Mucosa of stomach (tissue), 1 donor: ENCODE measurements around the gene RELB.

Experiments used
- H3K27me3 ChIP-seq: one replicate; pipeline ENCODE4 v1.7.0; 2013; ENCODE audit warnings: mild to moderate bottlenecking, low read length; ENCODE audit not compliant: control insufficient read depth, insufficient read depth
- H3K36me3 ChIP-seq: one replicate; pipeline ENCODE4 v1.7.0; 2013; ENCODE audit warnings: low read length; ENCODE audit not compliant: control insufficient read depth, insufficient read depth
- H3K4me1 ChIP-seq: one replicate; pipeline ENCODE4 v1.7.0; 2013; ENCODE audit warnings: mild to moderate bottlenecking, low read length; ENCODE audit not compliant: control insufficient read depth, insufficient read depth
- H3K4me3 ChIP-seq: one replicate; pipeline ENCODE4 v1.7.0; 2013; ENCODE audit warnings: low read length
- H3K9ac ChIP-seq: one replicate; pipeline ENCODE4 v1.7.0; 2013; ENCODE audit warnings: mild to moderate bottlenecking, low read length, moderate library complexity
- H3K9me3 ChIP-seq: one replicate; pipeline ENCODE4 v1.7.0; 2013; ENCODE audit warnings: mild to moderate bottlenecking, low read length, moderate library complexity; ENCODE audit not compliant: control insufficient read depth
- donor health status: Pancreatic carcinoma.

Gene RELB

DNA sequence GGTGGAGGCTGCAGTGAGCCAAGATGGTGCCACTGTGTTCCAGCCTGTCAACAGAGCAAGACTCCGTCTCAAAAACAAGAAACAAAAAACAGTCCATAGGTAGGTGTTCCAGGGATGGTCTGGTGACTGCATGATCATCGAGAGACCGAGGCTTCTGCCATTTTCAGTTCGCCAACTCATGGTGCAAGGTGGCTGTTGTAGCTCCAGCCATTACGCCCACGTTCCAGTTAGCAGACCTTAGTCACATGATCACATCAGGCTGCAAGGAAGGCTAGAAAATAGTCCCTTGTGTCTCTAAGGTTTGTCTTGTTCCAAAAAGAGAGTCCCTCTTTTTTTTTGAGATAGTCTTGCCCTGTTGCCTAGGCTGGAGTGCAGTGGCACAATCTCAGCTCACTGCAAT lies 34.5 kb downstream of the RELB start:
- no peak overlapping the region for H3K9ac ChIP-seq
- H3K36me3 ChIP-seq, result peaks cover 12% of the 10 kb centered on the region
- no peaks in the 10 kb centered on the region for H3K27me3 ChIP-seq

DNA sequence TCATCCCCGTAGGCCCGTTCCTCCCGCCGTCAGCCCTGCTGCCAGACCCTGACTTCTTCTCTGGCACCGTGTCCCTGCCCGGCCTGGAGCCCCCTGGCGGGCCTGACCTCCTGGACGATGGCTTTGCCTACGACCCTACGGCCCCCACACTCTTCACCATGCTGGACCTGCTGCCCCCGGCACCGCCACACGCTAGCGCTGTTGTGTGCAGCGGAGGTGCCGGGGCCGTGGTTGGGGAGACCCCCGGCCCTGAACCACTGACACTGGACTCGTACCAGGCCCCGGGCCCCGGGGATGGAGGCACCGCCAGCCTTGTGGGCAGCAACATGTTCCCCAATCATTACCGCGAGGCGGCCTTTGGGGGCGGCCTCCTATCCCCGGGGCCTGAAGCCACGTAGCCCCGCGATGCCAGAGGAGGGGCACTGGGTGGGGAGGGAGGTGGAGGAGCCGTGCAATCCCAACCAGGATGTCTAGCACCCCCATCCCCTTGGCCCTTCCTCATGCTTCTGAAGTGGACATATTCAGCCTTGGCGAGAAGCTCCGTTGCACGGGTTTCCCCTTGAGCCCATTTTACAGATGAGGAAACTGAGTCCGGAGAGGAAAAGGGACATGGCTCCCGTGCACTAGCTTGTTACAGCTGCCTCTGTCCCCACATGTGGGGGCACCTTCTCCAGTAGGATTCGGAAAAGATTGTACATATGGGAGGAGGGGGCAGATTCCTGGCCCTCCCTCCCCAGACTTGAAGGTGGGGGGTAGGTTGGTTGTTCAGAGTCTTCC lies 36.3 kb downstream of the RELB start:
- peaks cover 12% of the 10 kb centered on the region for H3K36me3 ChIP-seq
- no peaks in the 10 kb centered on the region for H3K9me3 ChIP-seq
- no peak overlapping the region for H3K4me3 ChIP-seq
- no peaks in the 10 kb centered on the region for H3K27me3 ChIP-seq
- H3K4me1 ChIP-seq, result peaks cover 25% of the 10 kb centered on the region
- no peak overlapping the region for H3K9ac ChIP-seq

More for the DNA sequence above, 34.5 kb downstream of the RELB start:
- Histone ChIP-seq H3K9me3 (no peaks in the 10 kb centered on the region), H3K4me1 (peaks cover 14% of the 10 kb centered on the region), H3K4me3 (no peak overlapping the region)

DNA sequence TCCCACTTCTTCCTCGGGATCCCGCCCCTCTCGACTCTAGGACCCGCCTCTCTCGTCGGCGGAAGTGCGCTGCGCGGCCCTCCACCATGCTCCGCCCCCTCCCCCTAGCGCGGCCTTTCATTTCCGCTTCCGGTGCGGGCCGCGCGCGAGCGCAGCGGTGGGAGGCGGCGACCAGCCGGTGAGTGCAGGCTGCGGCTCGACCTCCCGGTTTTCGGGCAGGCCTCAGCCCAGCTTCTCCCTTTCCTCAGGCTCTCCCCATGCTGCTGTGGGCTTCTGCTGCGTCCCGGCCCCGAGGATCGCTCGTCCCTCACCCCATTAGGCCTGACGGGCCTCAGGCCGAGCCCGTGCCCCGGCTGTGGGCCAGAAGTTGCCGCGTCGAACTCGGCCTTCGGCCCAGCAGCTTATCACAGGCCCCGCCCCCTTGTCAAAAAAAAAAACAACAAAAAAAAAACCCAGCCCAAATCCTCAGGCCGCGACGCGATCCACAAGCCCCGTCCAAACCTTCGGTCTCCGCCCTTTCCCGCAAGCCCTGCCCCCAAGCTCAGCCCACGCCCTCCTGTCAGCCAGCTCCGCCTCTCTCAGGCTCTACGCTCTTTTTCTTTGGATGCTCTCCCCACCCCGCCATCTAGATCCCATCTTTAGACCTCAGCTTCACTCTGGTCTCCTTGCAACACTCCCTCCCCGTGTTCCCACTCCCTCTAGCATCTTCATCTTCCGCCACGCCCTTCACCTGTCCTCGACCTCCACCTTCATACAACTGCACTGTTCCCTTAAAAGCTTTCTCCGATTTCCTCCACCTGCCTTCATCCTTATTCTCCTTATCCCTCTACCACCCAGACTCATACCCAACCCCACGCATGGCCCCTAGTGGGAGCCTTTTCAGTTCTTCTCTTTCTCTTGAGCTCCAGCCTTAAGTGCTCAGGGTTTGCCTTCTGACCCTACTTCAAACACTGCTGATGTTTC lies 37.9 kb downstream of the RELB start, which contains the start of gene CLASRP:
CLASRP (plus strand) TSS at position 115 of the 963 bp plus-strand sequence. CDS start 1,168 bp downstream, outside the sequence.
- Histone ChIP-seq H3K9ac (peak within 1 kb of the TSS; percentile 97), H3K4me1 (peaks cover 34% of the 10 kb centered on the region), H3K4me3 (peak within 1 kb of the TSS; percentile 74), H3K36me3 (peaks cover 8% of the 10 kb centered on the region), H3K27me3 (no peaks in the 10 kb centered on the region), H3K9me3 (no peaks in the 10 kb centered on the region)

DNA sequence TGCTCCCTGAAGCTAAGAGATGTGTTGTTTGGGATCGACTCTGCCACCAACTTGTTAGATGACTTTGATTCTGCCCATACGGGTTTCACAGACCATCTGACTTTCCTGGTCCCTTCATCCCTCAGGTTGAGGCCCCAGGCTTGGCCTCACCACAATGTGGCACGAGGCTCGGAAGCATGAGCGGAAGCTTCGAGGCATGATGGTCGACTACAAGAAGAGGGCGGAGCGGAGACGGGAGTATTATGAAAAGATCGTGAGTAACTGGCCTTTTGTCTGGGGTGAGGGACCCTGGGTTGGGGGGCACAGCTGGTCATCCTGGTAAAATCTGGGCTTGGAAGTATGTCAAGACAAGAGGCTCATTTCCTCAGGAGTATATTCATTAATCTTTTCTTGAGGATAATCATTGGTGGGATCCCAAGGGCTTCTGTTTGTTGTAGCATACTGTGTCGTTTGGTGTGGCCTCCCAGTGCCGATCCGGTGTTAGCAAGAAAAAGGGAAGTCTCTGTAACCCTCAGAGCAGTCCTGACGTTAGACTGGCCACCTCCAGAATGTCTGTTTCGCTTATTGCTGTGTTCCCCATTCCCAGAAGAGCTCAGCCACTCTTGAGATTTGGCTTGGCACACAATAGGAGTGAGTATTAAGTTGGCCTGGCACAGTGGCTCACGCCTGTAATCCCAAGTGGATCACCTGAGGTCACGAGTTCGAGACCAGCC lies 39.0 kb downstream of the RELB start:
- peaks cover 8% of the 10 kb centered on the region for H3K36me3 ChIP-seq
- peak overlapping the region; percentile 97 for H3K9ac ChIP-seq
- no peaks in the 10 kb centered on the region for H3K9me3 ChIP-seq
- H3K27me3 ChIP-seq, result no peaks in the 10 kb centered on the region
- H3K4me3 ChIP-seq, result peak overlapping the region; percentile 74
- H3K4me1 ChIP-seq, result peaks cover 44% of the 10 kb centered on the region

DNA sequence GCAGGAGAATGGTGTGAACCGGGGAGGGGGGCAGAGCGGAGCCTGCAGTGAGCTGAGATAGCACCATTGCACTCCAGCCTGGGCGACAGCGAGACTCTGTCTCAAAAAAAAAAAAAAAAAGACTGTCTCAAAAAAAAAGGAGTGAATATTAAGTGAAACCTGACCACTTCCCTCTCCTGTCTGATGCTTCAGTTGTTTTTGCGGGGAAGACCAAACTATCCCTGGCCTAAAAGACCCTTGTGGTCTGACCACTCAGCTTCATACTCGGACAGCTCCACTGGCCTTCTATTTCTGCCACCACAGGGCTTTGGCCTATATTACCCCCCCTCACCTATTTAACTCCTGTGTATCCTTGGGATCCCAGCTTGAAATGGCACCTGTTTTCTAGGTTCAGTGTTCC lies 39.9 kb downstream of the RELB start:
- H3K27me3 ChIP-seq, result no peaks in the 10 kb centered on the region
- peaks cover 53% of the 10 kb centered on the region for H3K4me1 ChIP-seq
- H3K9ac ChIP-seq, result peak overlapping the region; percentile 45
- H3K36me3 ChIP-seq, result peaks cover 8% of the 10 kb centered on the region
- no peak overlapping the region for H3K4me3 ChIP-seq
- no peaks in the 10 kb centered on the region for H3K9me3 ChIP-seq

DNA sequence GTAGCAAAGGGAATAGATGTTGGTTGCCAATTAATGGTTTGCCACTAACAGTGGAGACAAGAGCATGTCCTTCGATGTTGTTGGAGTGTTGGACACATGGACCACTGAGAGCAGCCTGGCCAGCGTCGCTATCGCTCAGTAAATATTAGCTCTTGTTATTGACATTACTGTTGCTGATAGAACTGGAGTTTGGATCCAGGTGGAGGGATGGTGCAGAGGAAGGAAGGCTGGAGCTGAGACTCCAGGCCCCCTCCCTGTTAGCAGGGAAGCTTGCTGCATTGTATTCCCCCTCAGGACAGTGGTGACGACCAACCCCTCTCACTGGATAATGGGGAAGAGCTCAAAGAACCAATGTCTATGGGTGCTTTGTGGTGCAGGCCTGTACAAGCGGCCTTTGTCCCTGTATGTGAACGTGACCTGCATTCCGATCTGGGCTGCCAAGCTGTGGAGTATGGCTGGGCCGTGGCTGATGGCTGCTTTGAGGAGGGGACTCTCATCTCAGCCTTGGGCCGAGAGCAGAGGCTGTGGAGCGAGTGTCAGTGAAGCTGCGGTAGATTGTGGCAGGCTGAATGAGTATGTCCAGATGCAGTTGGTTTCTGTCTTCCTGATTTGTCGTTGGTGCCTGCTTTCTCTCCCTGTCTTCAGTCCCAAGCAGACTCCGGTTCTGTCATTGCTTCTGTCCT lies 44.5 kb downstream of the RELB start:
- H3K27me3 ChIP-seq, result no peaks in the 10 kb centered on the region
- peaks cover 69% of the 10 kb centered on the region for H3K4me1 ChIP-seq
- H3K9ac ChIP-seq, result peak overlapping the region; percentile 51
- H3K9me3 ChIP-seq, result no peaks in the 10 kb centered on the region
- no peaks in the 10 kb centered on the region for H3K36me3 ChIP-seq
- H3K4me3 ChIP-seq, result peak overlapping the region; percentile 7

DNA sequence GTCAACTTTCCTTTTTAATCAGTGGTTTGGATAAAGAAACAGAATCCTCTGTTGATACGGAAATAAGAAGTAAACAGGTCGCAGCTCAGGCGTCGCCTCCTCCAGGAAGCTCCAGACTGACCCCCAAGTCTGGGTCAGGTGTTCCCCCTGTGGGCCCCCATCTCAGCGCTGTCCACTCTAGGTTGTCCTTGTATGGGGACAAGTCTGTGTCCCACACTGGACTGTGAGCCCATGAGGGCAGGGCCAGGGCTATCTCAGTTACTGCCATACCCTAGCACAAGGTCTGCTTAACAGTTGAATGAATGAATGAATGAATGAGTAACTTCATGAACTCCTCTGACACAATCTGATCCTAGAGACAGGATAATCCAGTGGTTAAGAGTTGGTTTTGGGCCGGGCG lies 45.1 kb downstream of the RELB start:
- H3K27me3 ChIP-seq, result no peaks in the 10 kb centered on the region
- no peaks in the 10 kb centered on the region for H3K36me3 ChIP-seq
- peak overlapping the region; percentile 7 for H3K4me3 ChIP-seq
- no peaks in the 10 kb centered on the region for H3K9me3 ChIP-seq
- peaks cover 71% of the 10 kb centered on the region for H3K4me1 ChIP-seq
- H3K9ac ChIP-seq, result peak overlapping the region; percentile 51

DNA sequence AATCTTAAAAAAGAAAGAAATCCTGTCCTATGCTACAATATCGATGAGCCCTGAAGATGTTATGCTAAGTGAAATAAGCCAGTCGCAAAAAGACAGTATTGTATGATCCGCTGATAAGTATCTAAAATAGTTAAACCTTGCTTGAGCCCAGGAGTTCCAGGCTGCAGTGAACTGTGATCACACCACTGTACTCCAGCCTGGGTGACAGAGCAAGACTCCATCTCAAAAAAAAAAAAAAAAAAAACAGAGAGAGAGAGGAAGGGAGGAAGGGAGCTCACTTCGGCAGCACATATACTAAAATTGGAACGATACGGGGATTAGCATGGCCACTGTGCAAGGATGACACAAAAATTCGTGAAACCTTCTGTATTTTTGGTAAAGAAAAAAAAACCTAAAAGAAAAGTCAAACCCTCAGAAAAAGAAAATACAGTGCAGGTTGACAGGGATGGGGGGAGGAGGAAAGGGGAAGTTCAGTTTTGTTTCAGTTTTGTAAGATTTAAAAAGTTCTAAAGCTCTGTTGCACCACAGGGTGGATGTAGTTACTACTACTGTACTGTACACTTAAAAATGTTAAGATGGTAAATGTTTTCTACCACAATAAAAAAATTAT lies 46.0 kb downstream of the RELB start:
- Histone ChIP-seq H3K9me3 (no peaks in the 10 kb centered on the region), H3K4me3 (no peak overlapping the region), H3K4me1 (peaks cover 68% of the 10 kb centered on the region), H3K9ac (no peak overlapping the region), H3K36me3 (no peaks in the 10 kb centered on the region), H3K27me3 (no peaks in the 10 kb centered on the region)

DNA sequence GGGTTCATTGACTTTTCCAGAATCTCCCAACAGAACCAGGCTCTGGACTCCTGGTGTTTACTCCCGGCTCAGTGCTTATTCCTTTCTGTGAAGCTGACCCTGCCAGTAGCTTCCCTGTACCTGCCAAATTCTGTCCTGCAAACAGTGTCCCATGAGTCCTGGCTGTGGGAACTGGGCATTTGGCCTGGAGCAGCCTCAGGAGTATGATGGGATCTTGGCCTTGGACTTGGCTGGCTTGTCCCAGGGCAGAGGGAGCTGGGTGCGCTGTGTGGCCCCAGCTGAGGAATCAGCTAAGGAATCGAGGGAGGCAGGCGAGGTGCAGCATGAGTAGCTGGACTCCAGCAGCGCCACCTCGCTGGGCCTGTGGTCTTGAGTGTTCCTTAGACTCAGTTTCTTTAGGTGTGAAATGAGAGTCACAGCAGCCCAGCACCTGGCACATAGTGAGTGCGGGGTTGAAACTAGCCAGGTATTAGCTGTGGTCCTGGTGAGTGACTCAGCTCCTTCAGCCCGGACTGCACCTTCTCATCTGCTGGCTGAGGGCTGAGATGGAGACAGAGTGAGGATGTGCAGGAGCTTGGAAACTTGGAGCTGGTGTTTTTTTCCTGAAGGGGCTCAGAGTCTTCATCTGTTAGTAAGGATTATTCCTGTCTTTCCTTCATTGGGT lies 47.9 kb downstream of the RELB start:
- no peaks in the 10 kb centered on the region for H3K9me3 ChIP-seq
- H3K9ac ChIP-seq, result no peak overlapping the region
- peaks cover 69% of the 10 kb centered on the region for H3K4me1 ChIP-seq
- peaks cover 4% of the 10 kb centered on the region for H3K36me3 ChIP-seq
- no peaks in the 10 kb centered on the region for H3K27me3 ChIP-seq
- no peak overlapping the region for H3K4me3 ChIP-seq

DNA sequence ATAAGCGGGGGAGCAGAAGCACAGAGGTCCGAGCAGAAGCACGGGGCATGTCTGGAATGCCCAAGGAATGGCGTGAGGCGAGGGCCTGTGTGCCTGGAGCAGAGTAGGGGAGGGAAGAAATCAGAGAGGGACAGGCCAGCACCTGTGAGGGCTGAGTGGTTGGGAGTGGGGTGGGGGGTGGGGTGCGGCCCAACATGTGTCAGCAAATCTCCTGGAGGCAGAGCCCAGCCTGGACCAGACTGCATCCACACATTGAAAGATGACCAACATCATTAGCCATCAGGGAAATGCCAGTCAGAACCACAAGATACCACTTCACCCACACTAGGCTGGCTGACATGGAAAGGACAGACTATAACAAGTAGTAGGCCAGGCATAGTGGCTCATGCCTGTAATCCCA lies 48.8 kb downstream of the RELB start:
- Histone ChIP-seq H3K27me3 (no peaks in the 10 kb centered on the region), H3K9ac (no peak overlapping the region), H3K9me3 (no peaks in the 10 kb centered on the region), H3K4me1 (peaks cover 61% of the 10 kb centered on the region), H3K36me3 (peaks cover 6% of the 10 kb centered on the region), H3K4me3 (no peak overlapping the region)
